GM21825 (cell line): ENCODE data around the gene NUP107.

Experiments
- ATAC-seq: cut with Tn5 transposase; IDR thresholded peaks from one replicate; pipeline ENCODE4 v1.9.1; 2021; ENCODE audit warnings: mild to moderate bottlenecking, moderate library complexity; ENCODE audit not compliant: unreplicated experiment

The NUP107 gene

DNA sequence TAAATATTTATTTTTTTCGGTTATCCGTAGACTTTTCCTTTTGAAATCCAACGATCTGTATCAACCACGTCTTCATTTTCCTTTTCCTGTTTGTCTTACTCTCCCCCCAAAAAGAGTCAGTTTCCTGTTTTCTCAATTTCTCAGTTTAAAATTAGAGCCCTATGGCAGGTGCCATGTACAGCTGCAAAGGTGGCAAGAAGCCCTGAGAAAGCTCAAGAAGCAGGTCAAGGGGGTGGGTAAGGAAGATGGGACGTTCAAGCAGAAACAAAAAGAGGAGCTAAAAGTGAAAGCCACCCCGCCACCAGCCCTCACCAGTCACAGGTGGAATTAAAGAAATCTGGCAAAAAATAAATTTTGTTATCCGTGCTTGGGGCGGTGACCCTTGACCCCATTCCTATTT lies 85.9 kb downstream of the NUP107 start:
- ATAC-seq: no peak

DNA sequence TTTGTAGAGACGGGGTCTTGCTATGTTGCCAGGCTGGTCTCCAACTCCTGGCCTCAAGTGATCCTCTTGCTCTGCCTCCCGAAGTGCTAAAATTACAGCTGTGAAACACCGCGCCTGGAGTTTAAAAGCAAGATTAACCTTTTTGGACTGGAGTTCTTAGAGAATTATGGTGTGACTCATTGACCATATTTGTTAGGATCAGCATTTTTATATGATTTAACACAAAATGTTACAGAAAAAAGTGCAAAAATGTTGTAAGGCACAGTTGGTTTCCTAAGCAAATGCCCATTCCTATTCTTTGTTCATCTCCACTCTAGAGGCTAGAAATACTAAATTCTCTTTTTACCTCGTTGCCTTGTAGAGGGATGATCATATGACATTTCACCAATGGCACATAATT lies 86.8 kb downstream of the NUP107 start:
- ATAC-seq: no peak

DNA sequence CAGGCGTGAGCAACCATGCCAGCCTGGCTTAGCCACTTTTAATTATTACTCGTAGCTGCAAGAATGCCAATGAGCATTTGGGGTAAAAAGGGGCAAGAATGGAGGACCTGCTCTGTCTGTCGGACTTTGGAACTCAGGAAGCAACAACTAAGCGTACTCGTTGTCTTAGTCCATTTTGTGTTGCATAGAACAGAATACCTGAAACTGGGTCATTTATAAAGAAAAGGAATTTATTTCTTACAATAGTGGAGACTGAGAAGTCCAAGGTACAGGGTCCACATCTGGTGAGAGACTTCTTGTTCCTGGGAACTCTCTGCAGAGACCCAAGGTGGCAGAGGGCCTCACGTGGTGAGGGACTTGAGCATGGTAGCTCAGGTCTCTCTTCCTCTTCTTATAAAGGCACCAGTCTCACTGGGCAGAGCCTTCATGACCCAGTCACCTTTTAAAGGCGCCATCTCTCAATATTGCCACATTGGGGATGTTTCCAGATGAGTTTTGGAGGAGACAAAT lies 88.4 kb downstream of the NUP107 start:
- ATAC-seq: no peak

DNA sequence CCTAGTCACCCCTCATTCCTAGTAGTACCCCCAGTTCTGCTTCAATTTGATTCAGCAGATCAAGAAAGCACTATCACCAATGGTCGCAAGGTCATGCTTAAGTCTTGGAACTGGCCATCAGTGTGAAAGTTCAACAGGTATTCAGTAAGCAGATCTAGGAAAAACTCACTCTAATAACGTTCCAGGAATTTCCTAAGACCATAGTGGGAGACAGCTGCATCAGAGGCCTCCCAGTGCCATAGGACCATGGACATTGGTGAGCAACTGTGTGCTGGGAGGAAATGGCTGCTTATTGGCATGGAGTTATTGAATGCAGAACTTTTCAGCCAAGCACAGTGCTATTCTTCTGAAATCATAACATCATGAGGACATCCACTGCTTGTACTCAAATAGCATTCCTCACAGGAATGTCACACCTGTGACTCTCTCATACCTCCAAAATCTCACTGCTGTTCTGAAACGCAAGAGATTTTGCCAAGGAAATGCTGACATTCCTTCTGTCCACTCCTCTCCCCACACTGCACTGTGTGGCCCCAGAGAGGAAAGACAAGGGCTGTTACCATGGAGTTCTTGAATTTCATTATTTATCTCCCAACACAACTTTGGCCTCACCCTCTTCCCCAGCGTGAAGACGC lies 90.3 kb downstream of the NUP107 start:
- no peak for ATAC-seq

DNA sequence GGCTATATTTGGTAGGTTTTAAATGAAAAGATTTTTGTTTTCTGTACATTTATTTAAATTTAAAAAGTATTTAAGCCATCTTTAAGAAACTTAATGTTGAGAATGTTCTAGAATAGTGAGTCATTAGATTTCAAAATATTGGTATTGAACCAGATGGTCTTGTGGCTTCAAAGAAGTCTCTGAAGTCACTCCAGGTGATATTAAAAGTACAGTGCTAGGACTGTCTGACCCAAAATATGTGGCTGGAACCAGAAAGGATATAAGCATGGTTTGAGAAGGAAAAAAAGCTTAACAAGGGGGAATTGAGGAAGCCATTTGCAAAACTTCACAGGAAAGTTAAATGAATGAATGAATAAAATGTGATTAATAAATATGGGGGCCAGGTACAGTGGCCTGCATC lies 92.5 kb downstream of the NUP107 start:
- no peak for ATAC-seq

DNA sequence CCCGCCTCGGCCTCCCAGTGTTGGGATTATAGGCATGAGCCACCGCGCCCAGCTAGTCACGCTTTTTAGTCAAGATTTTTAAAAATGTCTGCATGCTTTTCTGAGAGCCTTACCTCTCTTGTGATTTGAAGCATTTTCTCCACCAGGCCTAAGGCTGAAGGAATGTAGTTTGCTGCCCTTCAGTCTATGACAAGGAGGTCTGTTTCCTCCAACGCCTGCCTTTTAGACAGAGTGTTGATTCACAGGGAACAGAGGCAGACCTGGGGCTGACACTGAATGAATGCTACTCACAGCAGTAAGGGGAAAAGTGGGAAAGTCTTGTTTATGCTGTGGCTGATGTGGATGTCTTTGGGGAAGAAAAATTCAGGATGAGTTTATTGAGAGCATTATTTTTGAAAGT lies 94.0 kb downstream of the NUP107 start:
- no peak for ATAC-seq

DNA sequence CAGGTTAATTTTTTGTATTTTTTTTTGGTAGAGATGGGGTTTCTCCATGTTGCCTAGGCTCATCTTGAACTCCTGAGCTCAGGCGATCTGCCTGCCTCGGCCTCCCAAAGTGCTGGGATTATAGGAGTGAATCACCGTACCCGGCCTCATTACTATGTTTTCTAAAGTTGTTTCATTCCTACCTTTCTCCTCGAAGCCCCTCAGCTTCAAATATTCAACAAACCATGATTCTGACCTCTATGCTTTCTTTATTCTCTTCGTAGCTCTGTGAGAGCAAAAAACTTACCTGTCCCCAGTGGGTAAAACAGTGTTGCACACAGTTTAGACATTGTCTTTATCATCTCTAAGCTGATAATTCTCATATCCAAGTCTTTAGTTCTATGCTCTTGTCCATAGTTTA lies 95.0 kb downstream of the NUP107 start:
- no peak for ATAC-seq

DNA sequence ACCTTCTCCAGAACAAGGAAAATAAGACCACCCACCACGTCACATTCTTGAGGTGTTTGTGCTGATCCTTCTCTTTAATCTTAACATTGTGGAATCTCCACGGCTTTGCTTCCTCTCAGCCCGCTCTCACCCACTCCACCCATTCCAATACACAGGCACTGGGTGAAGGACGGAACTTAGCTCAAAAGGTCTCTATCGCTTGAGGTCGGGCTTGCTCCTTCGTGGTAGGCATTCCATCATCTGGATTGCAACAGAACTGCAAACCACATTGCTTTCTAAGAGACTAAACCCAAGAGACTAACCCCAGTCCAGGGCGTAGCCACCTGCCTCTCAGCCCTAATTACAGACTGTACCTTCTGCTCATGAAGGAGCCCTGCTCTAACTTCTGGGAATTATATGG lies 97.2 kb downstream of the NUP107 start:
- no peak for ATAC-seq

DNA sequence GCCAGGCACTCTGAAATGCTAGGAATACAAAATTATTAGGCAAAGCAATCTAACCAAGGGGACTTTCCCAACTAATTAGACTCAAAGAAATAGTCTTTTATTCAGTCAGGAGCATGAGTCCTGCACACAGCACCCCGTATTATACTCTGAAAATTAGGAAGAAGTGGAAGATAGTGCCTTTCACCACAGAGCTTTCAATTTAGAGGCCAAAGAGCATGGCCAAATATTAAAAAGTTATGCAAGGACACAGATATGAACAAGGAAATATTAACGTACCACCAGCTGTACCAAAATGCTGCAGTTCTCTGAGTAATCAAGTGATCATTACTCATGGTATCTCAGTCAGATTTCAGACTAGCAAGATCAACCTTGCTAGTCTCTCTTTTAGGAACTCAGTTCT lies 98.6 kb downstream of the NUP107 start:
- ATAC-seq: no peak

DNA sequence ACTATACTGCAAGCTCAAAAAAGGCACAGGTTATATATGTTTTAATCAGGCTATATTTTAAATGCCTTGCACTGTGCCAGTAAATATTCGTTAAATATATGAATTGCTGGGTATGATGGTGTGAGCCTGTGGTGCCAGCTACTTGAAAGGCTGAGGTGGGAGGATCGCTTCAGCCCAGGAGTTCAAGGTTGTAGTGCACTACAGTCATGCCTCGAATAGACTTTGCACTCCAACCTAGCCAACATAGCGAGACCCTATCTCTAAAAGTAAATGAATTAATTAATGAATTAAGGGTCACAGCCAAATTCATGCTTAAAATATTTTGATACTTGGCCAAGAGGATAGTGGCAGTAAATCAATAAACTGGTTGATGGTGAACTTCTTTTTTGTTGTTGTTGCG lies 99.0 kb downstream of the NUP107 start:
- ATAC-seq: no peak

DNA sequence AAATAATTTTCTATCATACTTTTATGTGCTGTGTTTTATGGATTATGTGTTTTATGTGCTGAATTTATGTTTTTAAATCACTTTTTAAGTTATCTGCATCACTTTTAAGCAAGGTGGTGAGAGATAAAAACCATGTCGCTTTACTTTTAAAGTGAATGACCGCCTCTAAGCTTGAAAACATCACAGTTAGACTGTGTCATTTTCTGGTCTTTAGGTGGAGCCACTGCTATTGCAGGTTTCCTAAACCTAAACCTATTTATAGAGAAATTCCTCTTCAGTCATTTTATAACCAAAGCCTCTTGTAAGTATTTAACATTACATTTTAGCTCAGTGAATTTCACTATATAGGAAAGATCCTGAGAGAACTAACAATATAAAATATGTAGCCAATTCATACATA lies 100.2 kb downstream of the NUP107 start:
- ATAC-seq: no peak

DNA sequence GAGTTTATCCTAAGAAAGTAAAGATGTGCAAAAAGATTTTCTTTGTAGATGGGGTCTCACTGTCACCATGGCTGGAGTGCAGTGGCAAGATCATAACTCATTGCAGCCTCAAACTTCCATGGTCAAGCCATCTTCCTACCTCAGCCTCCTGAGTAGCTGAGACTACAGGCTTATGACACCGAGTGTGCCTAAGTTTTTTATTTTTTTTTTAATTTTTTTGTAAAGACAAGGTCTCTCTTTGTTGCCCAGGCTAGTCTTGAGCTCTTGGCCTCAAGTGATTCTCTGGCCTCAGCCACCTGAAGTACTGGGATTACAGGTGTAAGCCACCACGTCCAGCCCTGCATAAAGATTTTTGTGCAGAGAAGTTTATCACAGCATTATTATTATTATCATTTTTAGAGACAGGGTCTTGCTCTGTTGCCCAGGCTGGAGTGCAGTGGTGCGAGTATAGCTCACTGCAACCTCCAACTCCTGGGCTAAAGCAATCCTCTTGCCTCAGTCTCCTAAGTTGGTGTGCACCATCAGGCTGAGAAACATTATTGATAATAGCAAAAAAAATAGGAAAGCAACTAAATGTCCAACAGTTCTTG lies 101.9 kb downstream of the NUP107 start:
- no peak for ATAC-seq

DNA sequence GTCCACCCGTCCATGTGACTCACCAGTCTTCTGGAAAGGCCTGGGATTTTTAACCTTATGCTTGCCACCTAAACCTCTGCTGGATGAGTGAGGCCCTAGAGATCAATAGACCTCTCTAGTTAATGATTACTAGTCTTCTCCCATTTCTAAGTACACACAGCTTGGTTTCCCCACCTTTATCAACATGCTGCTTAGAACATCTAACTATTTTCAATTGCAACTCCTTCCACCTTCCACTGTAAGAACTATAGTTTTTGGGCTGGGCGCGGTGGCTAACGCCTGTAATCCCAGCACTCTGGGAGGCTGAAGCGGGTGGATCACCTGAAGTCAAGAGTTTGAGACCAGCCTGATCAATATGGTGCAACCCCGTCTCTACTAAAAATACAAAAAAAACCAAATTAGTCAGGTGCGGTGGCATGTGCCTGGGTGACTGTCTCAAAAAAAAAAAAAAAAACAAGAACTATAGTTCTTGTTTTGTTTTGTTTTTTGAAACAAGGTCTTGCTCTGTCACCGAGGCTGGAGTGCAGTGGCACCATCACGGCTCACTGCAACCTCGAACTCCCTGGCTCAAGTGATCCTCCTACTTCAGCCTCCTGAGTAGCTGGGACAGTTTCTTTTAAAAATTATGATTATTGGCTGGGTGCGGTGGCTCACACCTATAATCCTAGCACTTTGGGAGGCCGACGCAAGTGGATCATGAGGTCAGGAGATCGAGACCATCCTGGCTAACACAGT lies 102.5 kb downstream of the NUP107 start:
- no peak for ATAC-seq

DNA sequence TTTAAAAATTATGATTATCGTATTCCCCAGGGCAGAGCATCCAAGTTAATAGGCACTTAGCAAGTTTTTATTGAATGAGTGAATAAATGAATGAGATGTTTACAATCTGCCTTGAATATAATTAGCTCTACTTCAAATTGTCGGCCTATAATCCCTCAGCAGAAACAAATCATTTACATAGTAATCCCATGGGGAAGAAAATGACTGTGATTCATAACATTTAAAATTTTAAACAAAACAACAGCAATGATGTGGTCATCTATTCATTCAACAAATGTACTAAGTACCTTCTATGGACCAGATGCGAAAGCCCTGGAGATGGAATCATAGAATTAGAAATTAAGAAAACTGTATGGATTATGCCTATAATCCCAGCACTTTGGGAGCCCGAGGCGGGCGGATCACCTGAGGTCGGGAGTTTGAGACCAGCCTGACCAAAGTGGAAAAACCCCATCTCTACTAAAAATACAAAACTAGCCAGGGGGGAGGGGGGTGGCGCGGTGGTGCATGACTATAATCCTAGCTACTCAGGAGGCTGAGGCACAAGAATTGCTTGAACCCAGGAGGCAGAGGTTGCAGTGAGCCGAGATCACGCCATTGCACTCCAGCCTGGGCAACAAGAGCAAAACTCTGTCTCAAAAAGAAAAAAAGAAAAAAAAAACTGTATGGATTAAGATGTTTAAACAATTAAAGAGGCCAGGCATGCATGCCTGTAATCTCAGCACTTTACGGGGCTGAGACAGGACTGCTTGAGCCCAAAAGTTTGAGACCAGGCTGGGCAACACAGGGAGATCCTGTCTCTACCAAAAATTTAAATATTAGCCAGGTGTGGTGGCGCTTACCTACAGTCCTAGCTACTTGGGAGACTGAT lies 103.5 kb downstream of the NUP107 start:
- ATAC-seq: no peak

DNA sequence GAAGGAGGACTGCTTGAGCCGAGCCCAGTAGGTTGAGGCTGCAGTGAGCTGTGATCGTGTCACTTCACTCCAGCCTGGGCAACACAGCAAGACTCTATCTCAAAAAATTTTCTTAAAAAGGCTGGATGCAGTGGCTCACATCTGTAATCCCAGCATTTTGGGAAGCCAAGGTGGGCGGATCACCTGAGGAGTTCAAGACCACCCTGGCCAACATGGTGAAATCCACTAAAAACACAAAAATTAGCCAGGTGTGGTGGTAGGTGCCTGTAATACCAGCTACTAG lies 104.1 kb downstream of the NUP107 start:
- no peak for ATAC-seq

DNA sequence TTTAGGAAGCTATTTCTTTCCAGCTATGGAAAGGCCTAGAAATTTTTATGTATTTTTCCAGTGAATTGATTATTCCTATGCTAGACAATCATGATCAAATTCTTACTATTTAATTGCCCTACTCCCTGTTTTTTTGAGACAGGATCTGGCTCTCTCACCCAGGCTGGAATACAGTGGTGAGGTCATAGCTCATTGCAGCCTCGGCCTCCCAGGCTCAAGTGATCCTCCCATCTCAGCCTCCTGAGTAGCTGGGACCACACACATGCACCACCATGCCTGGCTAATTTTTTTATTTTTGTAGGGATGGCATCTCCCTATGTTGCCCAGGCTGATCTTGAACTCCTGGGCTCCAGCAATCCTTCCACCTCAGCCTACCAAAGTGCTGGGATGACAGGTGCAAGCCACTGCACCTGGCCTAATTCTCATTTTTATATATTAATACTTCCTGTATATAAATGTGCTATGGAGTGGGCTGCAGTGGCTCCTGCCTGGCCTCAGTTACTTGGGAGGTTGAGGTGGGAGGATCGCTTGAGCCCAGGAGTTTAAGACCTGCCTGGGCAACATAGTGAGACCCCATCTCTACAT lies 105.2 kb downstream of the NUP107 start:
- no peak for ATAC-seq

DNA sequence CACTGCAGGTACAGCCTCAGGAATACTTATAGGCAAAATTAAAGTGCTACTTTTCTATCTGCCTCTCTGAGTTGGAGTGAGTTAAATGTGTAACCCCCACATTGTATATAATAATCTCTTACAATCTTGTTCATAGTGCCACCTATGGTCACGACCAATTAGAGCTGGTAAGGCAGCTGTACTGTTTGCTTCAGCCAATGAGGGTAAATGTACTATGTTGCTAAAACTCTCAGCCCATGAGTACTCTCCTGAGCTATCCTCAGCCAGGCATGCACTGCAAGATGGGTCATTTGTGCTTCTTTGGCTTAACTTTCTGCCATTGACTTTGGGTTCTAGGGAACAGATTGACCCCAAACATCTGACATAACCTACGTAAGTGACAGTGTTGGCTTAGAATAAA lies 106.2 kb downstream of the NUP107 start:
- no peak for ATAC-seq

DNA sequence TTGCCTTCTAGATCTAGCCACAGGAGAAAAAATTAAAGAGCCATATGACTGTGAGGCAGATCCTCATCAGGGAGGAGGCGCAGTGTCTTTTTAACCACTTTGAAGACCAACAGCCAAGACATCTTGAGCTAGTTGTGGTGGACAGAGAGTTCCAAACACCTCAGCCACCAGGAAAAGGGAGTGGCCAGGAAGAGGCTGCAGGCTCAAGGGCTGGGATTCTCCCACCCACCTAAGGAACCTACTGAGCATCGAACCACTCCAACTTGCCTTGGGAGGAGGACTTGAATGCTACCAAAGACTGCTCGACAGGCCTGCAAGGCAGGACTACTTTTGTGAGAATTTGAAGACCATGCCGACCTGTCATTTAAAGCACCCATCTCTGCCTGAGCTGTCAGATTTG lies 106.7 kb downstream of the NUP107 start:
- ATAC-seq: no peak

DNA sequence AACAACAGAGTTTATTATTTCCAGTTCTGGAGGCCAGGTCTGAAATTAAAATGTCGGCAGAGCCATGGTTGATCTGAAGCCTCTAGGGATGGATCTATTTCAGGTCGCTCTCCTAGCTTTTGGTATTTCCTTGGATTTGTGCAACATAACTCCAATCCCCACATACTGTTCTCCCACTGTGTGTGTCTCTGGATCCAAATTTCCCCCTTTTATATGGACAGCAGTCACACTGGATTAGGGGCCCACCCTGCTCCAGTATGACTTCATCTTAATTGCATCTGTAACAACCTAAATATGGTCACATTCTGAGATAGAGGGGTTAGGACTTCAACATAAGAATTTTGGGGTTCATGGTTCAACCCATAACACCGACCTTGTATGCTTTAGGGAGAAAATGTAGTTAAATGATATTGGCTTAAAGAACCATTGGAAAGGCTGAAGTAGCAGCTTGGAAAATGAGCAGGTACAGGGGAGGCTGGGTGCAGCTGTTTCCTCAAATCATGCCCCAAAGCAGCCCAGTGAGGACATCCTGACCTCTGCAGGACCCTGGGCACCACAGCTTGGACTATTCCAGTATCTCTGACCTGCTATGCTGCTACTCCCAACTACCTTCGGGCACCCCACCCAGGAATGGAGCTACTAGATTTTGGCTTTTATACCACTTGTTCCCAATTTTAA lies 107.3 kb downstream of the NUP107 start:
- ATAC-seq: no peak

DNA sequence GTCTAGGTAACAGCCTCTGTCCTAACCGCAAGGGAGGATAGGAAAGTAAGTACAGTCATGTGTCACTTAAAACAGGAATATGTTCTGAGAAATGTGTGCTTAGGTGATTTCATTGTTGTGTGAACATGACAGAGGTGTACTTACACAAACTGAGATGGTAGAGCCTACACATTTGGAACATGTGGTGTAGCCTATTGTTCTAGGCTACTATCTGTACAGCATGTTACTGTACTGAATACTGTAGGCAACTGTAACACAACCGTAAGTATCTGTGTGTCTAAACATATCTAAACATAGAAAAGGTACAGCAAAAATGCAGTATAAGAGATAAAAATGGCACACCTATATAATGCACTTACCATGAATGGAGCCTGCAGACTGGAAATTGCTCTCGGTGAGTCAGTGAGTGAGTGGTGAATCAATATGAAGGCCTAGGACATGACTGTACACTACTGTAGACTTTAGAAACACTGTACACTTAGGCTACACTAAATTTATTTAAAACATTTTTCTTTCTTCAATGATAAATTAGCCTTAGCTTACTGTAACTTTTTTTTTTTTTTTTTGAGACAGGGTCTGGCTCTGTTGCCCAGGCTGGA lies 108.0 kb downstream of the NUP107 start:
- ATAC-seq: no peak
